A549 (cell line): ENCODE data around the gene MPZL2. TPM values are rescaled to one million over a fixed set of nuclear protein-coding genes. Genes with fewer than 3 reads are reported as not detected.

Experiments
- ATAC-seq, 2 experiments: fragments of 200-7000 bp in 1 of 2; fragments of >200 bp in 1 of 2; cut with Nextera tagmentation in 1 of 2; cut with Tn5 transposase in 1 of 2; 3 replicates each; pipeline versions ENCODE4 v1.8.0 to v1.9.1; 2018 to 2020; ENCODE audit warnings: mild to moderate bottlenecking in 1 of 2, moderate library complexity in 1 of 2
- CTCF ChIA-PET: fragments of 300-600 bp; sonication (Branson Sonifier 250); formaldehyde crosslinking; extraction: SDS; loops from one replicate; lab custom pipeline; 2021; ENCODE audit warnings: antibody characterized with exemption, inconsistent platforms; lab: Yijun Ruan, JAX
- POLR2A ChIA-PET: fragments of 350-600 bp; formaldehyde crosslinking; extraction: SDS; loops from one replicate; lab custom pipeline; 2021; ENCODE audit warnings: antibody characterized with exemption, inconsistent platforms; lab: Yijun Ruan, JAX
- DNase-seq, 2 experiments: peaks; one replicate each; pipeline versions ENCODE4 v3.0.0 to v3.0.0-alpha.2; 2011 to 2016; ENCODE audit warnings: low read depth in 1 of 2, low spot score in 1 of 2
- FAIRE-seq: peaks from 2 replicates; lab custom pipeline; 2011; peaks lifted over from hg19 to GRCh38; lab: Jason Lieb, UNC
- H3K27ac ChIP-seq, 2 experiments: fragments of >200 bp; sonication (Bioruptor Twin); formaldehyde crosslinking; 3 replicates each; pipeline ENCODE4 v1.5.1; 2016 to 2017
- H3K4me1 ChIP-seq: fragments of >200 bp; sonication (Bioruptor Twin); formaldehyde crosslinking; 3 replicates; pipeline ENCODE4 v1.6.1; 2016
- H3K4me2 ChIP-seq: fragments of >200 bp; sonication (Bioruptor Twin); formaldehyde crosslinking; 3 replicates; pipeline ENCODE4 v1.6.1; 2016
- H3K4me3 ChIP-seq: fragments of >200 bp; sonication (Bioruptor Twin); formaldehyde crosslinking; 3 replicates; pipeline ENCODE4 v1.5.1; 2016
- H3K9me3 ChIP-seq: fragments of >200 bp; sonication (Bioruptor Twin); formaldehyde crosslinking; 3 replicates; pipeline ENCODE4 v1.6.1; 2016
- CHD4 ChIP-seq: fragments of 200-600 bp; sonication (generic); IDR thresholded peaks from 2 replicates; pipeline ENCODE4 v1.6.1; 2016; ENCODE audit warnings: antibody characterized with exemption, mild to moderate bottlenecking, borderline replicate concordance
- GATA3 ChIP-seq: IDR thresholded peaks from 2 replicates; pipeline ENCODE4 v1.6.1; 2012; ENCODE audit warnings: borderline replicate concordance
- HOXB13 ChIP-seq: fragments of 250-450 bp; sonication (Bioruptor Pico); IDR thresholded peaks from 2 replicates; pipeline ENCODE4 v1.5.0; 2020; ENCODE audit warnings: low read depth, mild to moderate bottlenecking, moderate library complexity
- MAFK ChIP-seq: fragments of 450-650 bp; IDR thresholded peaks from 2 replicates; pipeline ENCODE4 v1.6.1; 2014; ENCODE audit not compliant: partially characterized antibody
- PHF8 ChIP-seq: fragments of 200-600 bp; sonication (generic); IDR thresholded peaks from 2 replicates; pipeline ENCODE4 v1.6.1; 2016; ENCODE audit warnings: low read depth, mild to moderate bottlenecking, antibody characterized with exemption, moderate library complexity, borderline replicate concordance
- POLR2A ChIP-seq: IDR thresholded peaks from 2 replicates; pipeline ENCODE4 v1.6.1; 2012; ENCODE audit warnings: mild to moderate bottlenecking, low read length
- POLR2AphosphoS2 ChIP-seq: conservative IDR thresholded peaks from 2 replicates; pipeline ENCODE4 v1.6.1; 2012; ENCODE audit warnings: low read length, improper control_type of control experiment, inconsistent platforms
- RFX5 ChIP-seq: fragments of 450-650 bp; IDR thresholded peaks from 2 replicates; pipeline ENCODE4 v1.7.1; 2014; ENCODE audit warnings: antibody characterized with exemption, mild to moderate bottlenecking, moderate library complexity
- WGBS: methylation state at CpG from one replicate; pipeline ENCODE4 v1.1.6; 2017; ENCODE audit errors: missing lambda C conversion rate; 5-methylcytosine and 5-hydroxymethylcytosine counted together
- polyA plus RNA-seq, 4 experiments: library from polyadenylated mRNA; depleted of rRNA in 3 of 4; stranded (reverse); fragments of >200 nt; fragmentation: RNase III in 1 of 4; extraction: RNeasy Plus Mini Kit Qiagen cat#74134 plus additional on column Dnase treatment in 1 of 4; gene quantifications; 2 replicates in 3 of 4; 3 replicates in 1 of 4; pipeline ENCODE4 v1.2.3, GENCODE V29; 2011 to 2017
- TF ChIP-seq, protein P1 (sequence below): fragments of 200-600 bp; sonication (generic); IDR thresholded peaks from 2 replicates; pipeline ENCODE4 v1.6.1; 2016; ENCODE audit warnings: antibody characterized with exemption, mild to moderate bottlenecking, moderate library complexity
- TF ChIP-seq, protein P2 (sequence below): fragments of >200 bp; sonication (Bioruptor Twin); formaldehyde crosslinking; IDR thresholded peaks from 3 replicates; pipeline ENCODE4 v1.6.1; 2016

MPZL2 gene
- polyA plus RNA-seq, 2 of the 4 experiments (the other 2 are of a cell fraction): 0.14 TPM; not detected in 1

DNA sequence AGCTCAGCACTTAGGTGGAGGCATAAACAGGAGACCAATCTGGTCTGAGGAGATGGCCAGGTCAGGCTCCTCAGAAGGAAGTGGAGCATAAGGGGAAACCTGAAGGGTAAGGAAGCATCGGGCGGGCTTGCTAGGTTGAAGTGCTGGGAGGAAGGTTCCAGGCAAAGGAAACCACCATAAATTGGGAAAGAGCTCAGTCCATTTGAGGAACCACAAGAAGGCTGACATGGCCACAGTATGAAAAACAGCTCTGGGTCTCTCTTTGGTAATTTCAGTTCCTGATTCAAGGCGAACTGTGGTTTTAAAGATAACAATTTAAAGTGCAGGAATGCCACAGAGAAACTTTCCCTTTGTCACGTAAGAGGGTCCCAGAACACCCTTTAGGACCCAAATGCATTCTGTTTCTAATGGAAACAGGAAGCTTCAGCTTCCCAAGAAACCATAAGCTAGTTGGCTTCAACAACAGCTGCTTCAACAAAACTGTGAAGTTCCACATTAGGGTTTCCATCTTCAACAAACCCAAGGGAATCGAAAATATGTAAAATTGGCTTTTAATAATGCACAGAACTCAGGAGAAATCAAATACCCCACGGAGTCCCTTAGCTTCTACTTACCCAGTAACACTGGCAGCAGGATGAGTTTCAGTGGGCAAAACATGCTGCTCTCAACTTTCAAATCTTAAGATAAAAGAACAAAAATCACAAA, 49.7 kb downstream of the MPZL2 start:
- H3K4me1 ChIP-seq: no peaks in the 10 kb centered on the region
- ATAC-seq: no peak
- TF ChIP-seq PHF8 (no peak), HOXB13 (no peak)
- H3K27ac ChIP-seq: no peak overlapping the region
- H3K4me2 ChIP-seq: no peak overlapping the region
- 32% methylated on average over 6 of the region's 6 CpGs for WGBS
- POLR2A ChIA-PET: no interaction called here
- CTCF ChIA-PET: interaction anchor here (1.7 to 2.3 kb wide), 3 partner anchors 12 to 15 kb away, joined by 4 to 10 read pairs (median 6); no protein-coding TSS in a partner anchor
- no peak for DNase-seq
- no peak overlapping the region for H3K4me3 ChIP-seq
- H3K9me3 ChIP-seq: no peaks in the 10 kb centered on the region
- no peak for FAIRE-seq

DNA sequence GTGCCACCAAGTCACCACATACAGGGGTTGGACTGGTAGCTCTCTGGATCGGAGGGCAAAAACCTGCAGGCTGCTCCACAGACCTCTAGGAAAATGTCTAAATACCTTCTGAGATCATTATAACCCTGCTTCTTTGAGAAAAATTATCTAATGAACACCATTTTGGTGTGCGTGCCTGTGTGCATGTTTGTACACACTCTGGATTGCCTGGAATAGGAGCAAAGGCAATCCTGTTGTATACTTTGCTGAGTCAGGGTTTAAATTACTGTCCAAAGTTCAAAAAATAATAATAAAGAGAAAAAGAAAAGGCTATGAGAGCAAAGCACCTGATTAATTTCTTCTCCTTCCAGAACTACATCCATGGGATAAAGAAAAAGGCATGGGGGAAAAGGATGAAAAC, 50.3 kb downstream of the MPZL2 start:
- Histone ChIP-seq H3K4me3 (no peak overlapping the region), H3K9me3 (no peaks in the 10 kb centered on the region), H3K27ac (no peak overlapping the region)
- DNase-seq (no peak), FAIRE-seq (no peak)
- 45% methylated on average over 2 of the region's 2 CpGs for WGBS
- TF ChIP-seq, protein P1, sequence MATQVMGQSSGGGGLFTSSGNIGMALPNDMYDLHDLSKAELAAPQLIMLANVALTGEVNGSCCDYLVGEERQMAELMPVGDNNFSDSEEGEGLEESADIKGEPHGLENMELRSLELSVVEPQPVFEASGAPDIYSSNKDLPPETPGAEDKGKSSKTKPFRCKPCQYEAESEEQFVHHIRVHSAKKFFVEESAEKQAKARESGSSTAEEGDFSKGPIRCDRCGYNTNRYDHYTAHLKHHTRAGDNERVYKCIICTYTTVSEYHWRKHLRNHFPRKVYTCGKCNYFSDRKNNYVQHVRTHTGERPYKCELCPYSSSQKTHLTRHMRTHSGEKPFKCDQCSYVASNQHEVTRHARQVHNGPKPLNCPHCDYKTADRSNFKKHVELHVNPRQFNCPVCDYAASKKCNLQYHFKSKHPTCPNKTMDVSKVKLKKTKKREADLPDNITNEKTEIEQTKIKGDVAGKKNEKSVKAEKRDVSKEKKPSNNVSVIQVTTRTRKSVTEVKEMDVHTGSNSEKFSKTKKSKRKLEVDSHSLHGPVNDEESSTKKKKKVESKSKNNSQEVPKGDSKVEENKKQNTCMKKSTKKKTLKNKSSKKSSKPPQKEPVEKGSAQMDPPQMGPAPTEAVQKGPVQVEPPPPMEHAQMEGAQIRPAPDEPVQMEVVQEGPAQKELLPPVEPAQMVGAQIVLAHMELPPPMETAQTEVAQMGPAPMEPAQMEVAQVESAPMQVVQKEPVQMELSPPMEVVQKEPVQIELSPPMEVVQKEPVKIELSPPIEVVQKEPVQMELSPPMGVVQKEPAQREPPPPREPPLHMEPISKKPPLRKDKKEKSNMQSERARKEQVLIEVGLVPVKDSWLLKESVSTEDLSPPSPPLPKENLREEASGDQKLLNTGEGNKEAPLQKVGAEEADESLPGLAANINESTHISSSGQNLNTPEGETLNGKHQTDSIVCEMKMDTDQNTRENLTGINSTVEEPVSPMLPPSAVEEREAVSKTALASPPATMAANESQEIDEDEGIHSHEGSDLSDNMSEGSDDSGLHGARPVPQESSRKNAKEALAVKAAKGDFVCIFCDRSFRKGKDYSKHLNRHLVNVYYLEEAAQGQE: no peak
- TF ChIP-seq MAFK: peak; percentile 63
- TF ChIP-seq, all 56 proteins: peak for 1
- no peaks in the 10 kb centered on the region for H3K4me1 ChIP-seq
- H3K4me2 ChIP-seq: no peak overlapping the region
- POLR2A ChIA-PET: no interaction called here
- CTCF ChIA-PET: interaction anchor here (1.7 to 2.3 kb wide), 3 partner anchors 12 to 15 kb away, joined by 4 to 10 read pairs (median 6); no protein-coding TSS in a partner anchor
- no peak for ATAC-seq

DNA sequence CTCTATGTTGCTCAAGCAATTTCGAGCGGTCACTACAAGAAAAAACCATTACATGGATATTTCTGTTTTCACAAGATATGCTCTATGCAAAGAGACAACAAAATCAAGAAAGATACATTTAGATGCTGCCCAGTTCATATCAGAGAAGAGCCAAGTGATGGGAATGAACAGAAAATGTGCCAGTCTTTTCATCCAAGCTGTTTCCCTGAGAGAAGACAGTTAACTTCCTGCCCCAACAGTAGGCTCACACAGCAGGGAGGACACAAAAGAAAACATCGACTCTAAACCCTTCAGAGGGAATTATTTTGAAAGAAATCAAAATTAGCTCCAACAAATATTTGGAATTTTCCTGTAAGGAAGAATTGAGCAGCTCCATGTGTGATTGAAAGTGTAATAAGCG, 50.9 kb downstream of the MPZL2 start:
- no peak overlapping the region for H3K4me2 ChIP-seq
- H3K9me3 ChIP-seq: no peaks in the 10 kb centered on the region
- TF ChIP-seq POLR2AphosphoS2: no peak
- TF ChIP-seq GATA3: no peak
- no peak for TF ChIP-seq POLR2A
- TF ChIP-seq, protein P2, sequence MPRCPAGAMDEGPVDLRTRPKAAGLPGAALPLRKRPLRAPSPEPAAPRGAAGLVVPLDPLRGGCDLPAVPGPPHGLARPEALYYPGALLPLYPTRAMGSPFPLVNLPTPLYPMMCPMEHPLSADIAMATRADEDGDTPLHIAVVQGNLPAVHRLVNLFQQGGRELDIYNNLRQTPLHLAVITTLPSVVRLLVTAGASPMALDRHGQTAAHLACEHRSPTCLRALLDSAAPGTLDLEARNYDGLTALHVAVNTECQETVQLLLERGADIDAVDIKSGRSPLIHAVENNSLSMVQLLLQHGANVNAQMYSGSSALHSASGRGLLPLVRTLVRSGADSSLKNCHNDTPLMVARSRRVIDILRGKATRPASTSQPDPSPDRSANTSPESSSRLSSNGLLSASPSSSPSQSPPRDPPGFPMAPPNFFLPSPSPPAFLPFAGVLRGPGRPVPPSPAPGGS: no peak
- no peak for TF ChIP-seq RFX5
- 29% methylated on average over 4 of the region's 4 CpGs for WGBS
- no peaks in the 10 kb centered on the region for H3K4me1 ChIP-seq
- DNase-seq (no peak), FAIRE-seq (no peak), ATAC-seq (no peak)
- no peak overlapping the region for H3K4me3 ChIP-seq
- H3K27ac ChIP-seq: no peak overlapping the region
- ChIA-PET POLR2A (no interaction called here), CTCF (interaction anchor here (2.2 to 2.3 kb wide), 2 partner anchors 13 to 14 kb away, joined by 6 to 10 read pairs; no protein-coding TSS in a partner anchor)

DNA sequence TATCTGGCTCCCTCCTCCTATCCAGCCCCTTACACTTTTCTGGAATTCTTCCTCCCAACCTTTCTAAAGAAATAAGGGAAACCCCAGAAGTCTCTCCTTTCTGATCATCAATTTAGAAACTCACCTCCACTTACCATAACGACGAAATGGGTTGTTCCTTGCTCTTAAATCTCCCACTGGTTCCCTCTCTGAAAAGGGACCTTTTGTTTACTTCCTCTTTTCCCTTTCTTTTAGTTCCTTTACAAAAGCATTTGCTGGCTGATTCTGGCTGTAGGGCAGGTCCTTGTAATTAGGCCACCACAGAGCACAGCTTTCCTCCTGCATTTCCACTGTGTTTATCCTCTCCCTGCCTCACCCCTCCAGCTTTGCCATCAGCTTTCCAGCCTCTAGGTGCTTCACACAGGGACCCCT, 51.3 kb downstream of the MPZL2 start:
- no peak for TF ChIP-seq CHD4
- POLR2A ChIA-PET: no interaction called here
- no peaks in the 10 kb centered on the region for H3K9me3 ChIP-seq
- no peaks in the 10 kb centered on the region for H3K4me1 ChIP-seq
- no peak overlapping the region for H3K4me2 ChIP-seq
- FAIRE-seq (no peak), ATAC-seq (no peak), DNase-seq (no peak)
- no peak overlapping the region for H3K4me3 ChIP-seq
- WGBS: 50% methylated on average over 2 of the region's 2 CpGs
- CTCF ChIA-PET: interaction anchor here (1.1 to 2.2 kb wide), 3 partner anchors 10 to 14 kb away, joined by 3 to 8 read pairs (median 6); no protein-coding TSS in a partner anchor
- H3K27ac ChIP-seq: no peak overlapping the region
